Endothelial cell (in vitro differentiated cells): Measurements from ENCODE around the gene MPP7. TPM values are rescaled to one million over a fixed set of nuclear protein-coding genes. Genes with fewer than 3 reads are reported as not detected.

Experiments used
- DNase-seq: peaks from one replicate; pipeline ENCODE4 v3.0.0; 2021; ENCODE audit warnings: low spot score
- H3K27ac Mint-ChIP-seq: one replicate; pipeline ENCODE4 v1.8.0; 2021; ENCODE audit warnings: mixed read lengths, inconsistent platforms; ENCODE audit not compliant: unreplicated experiment
- H3K27me3 Mint-ChIP-seq: one replicate; pipeline ENCODE4 v1.8.0; 2021; ENCODE audit warnings: mild to moderate bottlenecking, moderate library complexity, mixed read lengths, inconsistent platforms; ENCODE audit not compliant: unreplicated experiment
- H3K36me3 Mint-ChIP-seq: one replicate; pipeline ENCODE4 v1.8.0; 2021; ENCODE audit warnings: mild to moderate bottlenecking, low read depth, mixed read lengths, inconsistent platforms; ENCODE audit not compliant: unreplicated experiment
- H3K4me1 Mint-ChIP-seq: one replicate; pipeline ENCODE4 v1.8.0; 2021; ENCODE audit warnings: mild to moderate bottlenecking, mixed read lengths, inconsistent platforms; ENCODE audit not compliant: unreplicated experiment
- H3K4me3 Mint-ChIP-seq: one replicate; pipeline ENCODE4 v1.8.0; 2021; ENCODE audit warnings: mild to moderate bottlenecking, mixed read lengths, inconsistent platforms; ENCODE audit not compliant: unreplicated experiment
- H3K9me3 Mint-ChIP-seq: one replicate; pipeline ENCODE4 v1.8.0; 2021; ENCODE audit warnings: mixed read lengths, inconsistent platforms; ENCODE audit not compliant: unreplicated experiment
- CTCF ChIP-seq: fragments of 200-600 bp; sonication (generic); IDR thresholded peaks from one replicate; pipeline ENCODE4 v1.5.0; 2021; ENCODE audit warnings: antibody characterized with exemption; ENCODE audit not compliant: unreplicated experiment
- microRNA-seq: library from miRNA; unstranded; fragments of <30 nt; microRNA quantifications from one replicate; pipeline ENCODE4, GENCODE V29; 2020; ENCODE audit not compliant: unreplicated experiment
- total RNA-seq: library from RNA; stranded (reverse); fragmentation: NEBNext Ultra II Directional; extraction: Animal tissue kit (Norgen Biotek cat#: 25700); gene quantifications from one replicate; pipeline ENCODE4 v1.2.1, GENCODE V29; 2021; ENCODE audit not compliant: unreplicated experiment

Gene MPP7
- total RNA-seq, 1 donor from 2014 or later: 1.4 TPM

- DNase-seq: no peak
- TF ChIP-seq CTCF: no peak
- Mint-ChIP-seq H3K4me3 (no peak overlapping the region), H3K36me3 (no peaks in the 10 kb centered on the region), H3K9me3 (no peaks in the 10 kb centered on the region), H3K27me3 (no peaks in the 10 kb centered on the region), H3K4me1 (peaks cover 2% of the 10 kb centered on the region), H3K27ac (no peak overlapping the region)
Measured at GRCh38 chr10:28253169-28253785, 49.6 kb downstream of the MPP7 start.

Small RNA genes within 50 kb of the gene (microRNA-seq; reads per million reads assigned to microRNA genes)
- not detected for gene MIR8086

Other genes starting within 250 kb of the MPP7 start
- 122 TPM for gene WAC, start 230.1 kb upstream of the MPP7 start, total RNA-seq